RPMI8226 (cell line): Measurements from ENCODE around the gene KLRF1.

Experiments
- DNase-seq: peaks from one replicate; pipeline ENCODE4 v3.0.0-alpha.2; 2015

Gene KLRF1

GRCh38 chr12:9827209-9827888 lies at the start of gene KLRF1:
KLRF1 (plus strand) TSS chr12:9827481; CDS start chr12:9827545, 64 bp downstream.
- DNase-seq = no peak

GRCh38 chr12:9779209-9779608 lies 48.1 kb upstream of the KLRF1 start:
- no peak for DNase-seq

- no peak for DNase-seq
Measured at GRCh38 chr12:9781360-9781759, 45.9 kb upstream of the KLRF1 start.

- DNase-seq = no peak
Measured at GRCh38 chr12:9782547-9783382, 44.5 kb upstream of the KLRF1 start.

GRCh38 chr12:9784326-9784725 lies 43.0 kb upstream of the KLRF1 start:
- DNase-seq = no peak

GRCh38 chr12:9784816-9785215 lies 42.5 kb upstream of the KLRF1 start:
- DNase-seq = no peak

- DNase-seq = no peak
Measured at GRCh38 chr12:9786726-9787717, 40.3 kb upstream of the KLRF1 start.

- no peak for DNase-seq
Measured at GRCh38 chr12:9792185-9792900, 34.9 kb upstream of the KLRF1 start.

- DNase-seq = no peak
Measured at GRCh38 chr12:9792961-9793617, 34.2 kb upstream of the KLRF1 start.

GRCh38 chr12:9793779-9794395 lies 33.4 kb upstream of the KLRF1 start:
- no peak for DNase-seq

GRCh38 chr12:9794484-9795093 lies 32.7 kb upstream of the KLRF1 start:
- DNase-seq = no peak

GRCh38 chr12:9795945-9796344 lies 31.3 kb upstream of the KLRF1 start:
- DNase-seq = no peak

- DNase-seq = no peak
Measured at GRCh38 chr12:9796346-9796745, 30.9 kb upstream of the KLRF1 start.

- DNase-seq = no peak
Measured at GRCh38 chr12:9796971-9797370, 30.3 kb upstream of the KLRF1 start.

GRCh38 chr12:9797722-9798619 lies 29.3 kb upstream of the KLRF1 start:
- DNase-seq = peak; percentile 85

GRCh38 chr12:9799961-9800360 lies 27.3 kb upstream of the KLRF1 start:
- no peak for DNase-seq

- DNase-seq = no peak
Measured at GRCh38 chr12:9805883-9806282, 21.4 kb upstream of the KLRF1 start.

- no peak for DNase-seq
Measured at GRCh38 chr12:9806714-9807113, 20.6 kb upstream of the KLRF1 start.

GRCh38 chr12:9808504-9808903 lies 18.8 kb upstream of the KLRF1 start:
- no peak for DNase-seq

- DNase-seq = no peak
Measured at GRCh38 chr12:9809338-9809737, 17.9 kb upstream of the KLRF1 start.
